ENCODE measurements around the gene GPR142. TPM values are rescaled to one million over a fixed set of nuclear protein-coding genes. Genes with fewer than 3 reads are reported as not detected.
A peak's percentile ranks its signal among the peaks of the same experiment; 100 is the strongest.

GPR142 gene
- total RNA-seq, 1 donor from 2014 or later: 20.7 TPM

- H3K4me3 Mint-ChIP-seq (ENCODE audit: unreplicated experiment): no peak overlapping the region
- DNase-seq: no peak
- no peak overlapping the region for H3K27ac Mint-ChIP-seq (ENCODE audit: unreplicated experiment)
- H3K36me3 Mint-ChIP-seq (ENCODE audit: unreplicated experiment): peaks cover 5% of the 10 kb centered on the region
- H3K9me3 Mint-ChIP-seq (ENCODE audit: unreplicated experiment): peaks cover 16% of the 10 kb centered on the region
- TF ChIP-seq CTCF (IDR thresholded peaks at IDR 0.05; ENCODE audit: partially characterized antibody, unreplicated experiment): no peak
- peaks cover 27% of the 10 kb centered on the region for H3K27me3 Mint-ChIP-seq (ENCODE audit: unreplicated experiment)
- H3K4me1 Mint-ChIP-seq (ENCODE audit: low read depth, unreplicated experiment): peaks cover 10% of the 10 kb centered on the region
Measured at GRCh38 chr17:74350486-74350885, 16.8 kb upstream of the GPR142 start.

GRCh38 chr17:74351552-74352210 lies 15.6 kb upstream of the GPR142 start:
- DNase-seq: peak; percentile 40
- Mint-ChIP-seq H3K27me3 (ENCODE audit: unreplicated experiment) (peaks cover 24% of the 10 kb centered on the region), H3K36me3 (ENCODE audit: unreplicated experiment) (peaks cover 5% of the 10 kb centered on the region), H3K4me3 (ENCODE audit: unreplicated experiment) (no peak overlapping the region), H3K27ac (ENCODE audit: unreplicated experiment) (no peak overlapping the region), H3K9me3 (ENCODE audit: unreplicated experiment) (peaks cover 20% of the 10 kb centered on the region), H3K4me1 (ENCODE audit: low read depth, unreplicated experiment) (peaks cover 9% of the 10 kb centered on the region)
- peak; percentile 19 for TF ChIP-seq CTCF (IDR thresholded peaks at IDR 0.05; ENCODE audit: partially characterized antibody, unreplicated experiment)

DNA sequence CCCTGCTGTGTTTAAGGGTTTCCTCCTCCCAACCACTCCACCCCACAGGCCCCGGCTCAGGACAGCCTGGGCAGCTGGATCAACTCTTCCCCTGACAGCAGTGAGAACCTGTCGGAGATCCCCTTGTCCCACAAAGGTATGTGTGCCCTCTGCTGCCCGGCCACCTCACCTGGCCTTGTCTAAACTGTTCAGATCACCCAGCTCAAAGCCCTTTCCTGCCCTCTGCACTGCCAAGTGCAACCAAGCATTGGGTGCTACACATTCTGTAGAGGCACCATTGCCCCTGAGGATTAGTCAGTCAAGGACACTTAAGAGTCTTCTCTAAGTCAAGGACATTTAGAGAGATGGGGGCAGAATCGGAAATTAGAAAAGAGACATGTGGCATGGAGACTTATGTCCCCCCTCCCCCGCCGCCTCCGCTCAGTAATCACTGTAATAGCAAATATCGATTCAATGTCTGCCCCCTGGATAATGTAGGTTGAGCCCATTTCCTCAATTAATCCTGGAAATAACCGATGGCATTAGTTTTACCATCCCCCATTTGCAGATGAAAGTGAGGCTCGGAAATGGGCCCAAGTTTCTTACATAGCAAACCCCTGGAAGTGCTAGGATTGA lies 13.8 kb upstream of the GPR142 start:
- peak overlapping the region; percentile 55 for H3K27ac Mint-ChIP-seq (ENCODE audit: unreplicated experiment)
- peaks cover 2% of the 10 kb centered on the region for H3K36me3 Mint-ChIP-seq (ENCODE audit: unreplicated experiment)
- peaks cover 11% of the 10 kb centered on the region for H3K4me1 Mint-ChIP-seq (ENCODE audit: low read depth, unreplicated experiment)
- H3K27me3 Mint-ChIP-seq (ENCODE audit: unreplicated experiment): peaks cover 26% of the 10 kb centered on the region
- TF ChIP-seq CTCF (IDR thresholded peaks at IDR 0.05; ENCODE audit: partially characterized antibody, unreplicated experiment): peak; percentile 4
- no peak overlapping the region for H3K4me3 Mint-ChIP-seq (ENCODE audit: unreplicated experiment)
- peak; percentile 10 for DNase-seq
- H3K9me3 Mint-ChIP-seq (ENCODE audit: unreplicated experiment): peaks cover 22% of the 10 kb centered on the region

- peak; percentile 80 for DNase-seq
- Mint-ChIP-seq H3K27ac (ENCODE audit: unreplicated experiment) (peak overlapping the region; percentile 55), H3K36me3 (ENCODE audit: unreplicated experiment) (peaks cover 5% of the 10 kb centered on the region), H3K4me1 (ENCODE audit: low read depth, unreplicated experiment) (peaks cover 13% of the 10 kb centered on the region), H3K27me3 (ENCODE audit: unreplicated experiment) (peaks cover 26% of the 10 kb centered on the region), H3K9me3 (ENCODE audit: unreplicated experiment) (peaks cover 25% of the 10 kb centered on the region), H3K4me3 (ENCODE audit: unreplicated experiment) (no peak overlapping the region)
- peak; percentile 46 for TF ChIP-seq CTCF (IDR thresholded peaks at IDR 0.05; ENCODE audit: partially characterized antibody, unreplicated experiment)
Measured at GRCh38 chr17:74354123-74354522, 13.2 kb upstream of the GPR142 start.

GRCh38 chr17:74354561-74354960 lies 12.7 kb upstream of the GPR142 start:
- H3K4me1 Mint-ChIP-seq (ENCODE audit: low read depth, unreplicated experiment): peaks cover 13% of the 10 kb centered on the region
- peaks cover 5% of the 10 kb centered on the region for H3K36me3 Mint-ChIP-seq (ENCODE audit: unreplicated experiment)
- H3K9me3 Mint-ChIP-seq (ENCODE audit: unreplicated experiment): peaks cover 25% of the 10 kb centered on the region

More at GRCh38 chr17:74354561-74354960, 12.7 kb upstream of the GPR142 start:
- H3K27me3 Mint-ChIP-seq (ENCODE audit: unreplicated experiment): peaks cover 26% of the 10 kb centered on the region
- no peak for TF ChIP-seq CTCF (IDR thresholded peaks at IDR 0.05; ENCODE audit: partially characterized antibody, unreplicated experiment)
- H3K4me3 Mint-ChIP-seq (ENCODE audit: unreplicated experiment): no peak overlapping the region
- DNase-seq: peak; percentile 19
- H3K27ac Mint-ChIP-seq (ENCODE audit: unreplicated experiment): peak overlapping the region; percentile 80
